T-helper 22 cell (primary cell): Measurements from ENCODE around the gene SYNGR3.

Experiments
- DNase-seq: peaks from one replicate; pipeline ENCODE4 v3.0.0-alpha.2; 2020; ENCODE audit warnings: low read depth

The SYNGR3 gene

DNA sequence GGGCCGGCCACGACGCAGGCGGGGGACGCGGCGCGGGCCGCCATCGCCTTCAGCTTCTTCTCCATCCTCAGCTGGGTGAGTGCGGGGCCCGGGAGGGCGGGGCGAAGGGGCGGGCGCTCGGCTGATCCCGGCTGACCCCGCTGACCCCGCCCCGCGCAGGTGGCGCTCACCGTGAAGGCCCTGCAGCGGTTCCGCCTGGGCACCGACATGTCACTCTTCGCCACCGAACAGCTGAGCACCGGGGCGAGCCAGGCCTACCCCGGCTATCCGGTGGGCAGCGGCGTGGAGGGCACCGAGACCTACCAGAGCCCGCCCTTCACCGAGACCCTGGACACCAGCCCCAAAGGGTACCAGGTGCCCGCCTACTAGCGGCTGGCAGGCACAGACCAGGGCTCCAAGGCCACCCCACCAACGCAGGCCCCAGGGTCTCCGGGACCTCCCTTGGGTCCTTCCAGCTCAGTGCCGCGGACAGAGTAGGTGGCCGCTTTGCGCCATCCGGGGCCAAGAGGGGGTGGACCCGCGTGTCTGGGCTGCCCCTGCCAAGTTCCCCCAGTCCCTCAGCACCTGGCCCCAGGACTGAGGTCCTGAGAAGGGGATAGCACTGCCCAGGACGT lies 3.0 kb downstream of the SYNGR3 start:
- no peak for DNase-seq

DNA sequence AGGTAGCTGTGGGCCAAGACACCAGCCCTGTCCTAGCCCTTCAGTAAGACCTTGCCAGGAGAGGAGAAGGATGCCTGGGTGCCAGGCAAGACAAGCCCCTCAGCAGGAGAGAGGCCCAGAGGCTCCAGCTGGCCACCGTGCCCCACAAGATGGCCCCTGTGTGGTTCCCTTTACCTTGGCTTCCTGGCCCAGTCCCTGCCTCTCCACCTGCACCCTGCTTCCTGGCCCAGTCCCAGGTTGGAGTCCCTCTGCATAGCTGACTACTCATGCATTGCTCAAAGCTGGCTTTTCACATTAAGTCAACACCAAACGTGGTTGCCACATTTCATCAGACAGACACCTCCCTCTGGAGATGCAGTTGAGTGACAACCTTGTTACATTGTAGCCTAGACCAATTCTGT lies 4.0 kb downstream of the SYNGR3 start:
- DNase-seq = no peak

DNA sequence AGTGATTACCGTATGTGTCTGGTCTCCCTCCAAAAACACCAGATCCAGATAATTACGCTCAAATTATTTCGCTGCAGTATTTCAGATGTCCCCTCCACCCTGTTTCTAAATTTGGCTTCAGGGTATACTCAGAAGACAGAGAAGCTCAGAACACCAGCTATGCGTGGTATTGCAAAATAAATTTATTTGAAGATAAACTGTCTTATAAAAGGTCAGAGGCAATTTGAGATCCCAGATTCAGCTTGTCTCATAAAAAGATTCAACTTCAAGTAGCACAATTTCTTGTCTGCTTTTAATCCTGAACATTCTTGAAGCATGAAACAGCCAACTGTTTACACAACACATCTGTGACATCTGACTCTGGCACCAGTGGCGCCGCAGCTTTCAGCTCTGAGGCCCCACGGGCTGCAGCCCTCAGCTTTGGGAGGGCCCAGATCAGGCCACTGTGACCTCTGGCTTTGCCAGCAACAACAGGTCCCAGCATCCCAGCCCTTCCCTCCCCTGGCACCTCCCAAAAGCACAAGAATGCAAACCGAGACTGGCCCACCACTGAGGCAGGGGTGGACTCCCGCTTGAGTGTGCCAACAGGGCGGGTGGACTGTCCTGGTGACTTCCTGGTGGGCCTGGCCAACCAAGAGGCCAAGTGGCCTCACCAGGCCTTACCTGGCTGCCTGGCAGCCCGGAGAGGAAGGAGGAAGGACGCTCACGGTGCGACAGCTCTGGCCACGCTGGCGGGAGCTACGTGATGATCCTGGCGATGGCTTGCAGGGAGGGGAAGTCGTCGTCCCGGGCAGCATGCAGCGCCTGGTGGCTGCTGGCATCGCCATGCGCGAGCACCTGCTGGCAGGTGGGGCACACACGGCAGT lies 8.0 kb downstream of the SYNGR3 start:
- no peak for DNase-seq

DNA sequence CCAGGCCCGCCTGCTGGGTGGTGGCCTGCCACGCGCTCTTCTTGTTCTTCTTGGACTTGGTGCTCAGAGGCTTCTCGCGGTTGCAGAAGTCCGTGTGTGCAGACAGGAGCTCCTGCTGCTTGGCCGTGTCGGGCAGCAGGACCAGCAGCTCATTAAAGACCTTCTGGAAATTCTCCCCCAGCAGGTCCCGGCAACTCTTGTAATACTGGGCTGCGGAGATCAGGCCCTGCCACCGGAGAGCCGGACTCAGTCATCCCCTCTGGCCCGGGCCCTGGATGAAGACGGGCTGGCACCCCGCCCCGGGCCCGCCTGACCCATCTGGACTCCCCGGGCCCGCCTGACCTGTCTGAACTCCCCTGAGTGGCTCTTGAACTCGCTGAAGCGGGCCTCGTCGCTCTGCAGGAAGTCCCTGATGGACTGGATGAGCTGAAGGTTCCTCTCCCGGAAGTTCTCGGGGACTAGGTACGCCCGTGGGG lies 8.6 kb downstream of the SYNGR3 start:
- no peak for DNase-seq

DNA sequence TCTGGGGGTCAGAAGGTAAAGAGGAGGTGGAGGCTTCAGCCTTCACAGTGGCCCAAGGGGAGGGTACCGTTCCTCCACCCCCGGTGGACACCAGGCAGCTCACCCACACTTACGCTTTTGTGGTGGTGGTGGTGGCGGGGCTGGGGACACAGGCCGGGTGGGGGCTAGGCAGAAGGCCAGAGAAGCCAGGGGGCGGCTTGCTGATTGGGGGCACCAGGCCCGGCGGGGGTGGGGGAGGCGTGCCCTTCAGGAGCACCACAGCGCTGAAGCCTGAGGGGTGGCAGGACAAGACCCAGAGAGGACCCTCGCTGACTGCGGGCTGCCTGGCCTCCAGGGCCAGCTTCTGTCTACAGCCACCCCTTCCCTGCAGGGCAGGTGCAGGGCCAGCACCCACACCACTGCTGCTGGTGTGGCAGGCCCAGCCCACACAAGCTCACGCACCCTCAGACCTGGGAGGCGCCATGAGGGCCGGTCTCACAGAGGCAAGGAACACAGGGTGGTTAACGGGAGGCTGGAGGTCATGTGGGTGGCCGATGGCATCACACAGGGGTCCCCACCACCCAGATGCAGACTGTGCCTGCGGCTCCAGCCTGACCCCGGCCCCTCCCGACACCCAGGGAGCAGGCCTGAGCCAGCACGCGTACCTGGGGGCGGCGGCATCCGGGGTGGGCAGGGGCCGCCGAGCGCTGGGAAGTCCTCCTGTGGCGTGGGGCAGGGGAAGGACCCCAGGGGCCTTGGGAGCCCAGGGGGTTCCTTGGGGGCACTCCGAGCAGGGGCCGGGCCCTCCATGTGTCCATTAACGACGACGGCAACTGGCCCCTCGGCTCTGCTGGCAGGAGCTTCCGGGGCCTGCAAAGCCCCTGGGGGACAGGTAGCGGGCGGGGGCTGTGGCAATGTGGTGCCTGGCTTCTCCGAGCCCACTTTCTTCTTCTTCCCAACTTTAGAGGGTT lies 9.4 kb downstream of the SYNGR3 start:
- no peak for DNase-seq

DNA sequence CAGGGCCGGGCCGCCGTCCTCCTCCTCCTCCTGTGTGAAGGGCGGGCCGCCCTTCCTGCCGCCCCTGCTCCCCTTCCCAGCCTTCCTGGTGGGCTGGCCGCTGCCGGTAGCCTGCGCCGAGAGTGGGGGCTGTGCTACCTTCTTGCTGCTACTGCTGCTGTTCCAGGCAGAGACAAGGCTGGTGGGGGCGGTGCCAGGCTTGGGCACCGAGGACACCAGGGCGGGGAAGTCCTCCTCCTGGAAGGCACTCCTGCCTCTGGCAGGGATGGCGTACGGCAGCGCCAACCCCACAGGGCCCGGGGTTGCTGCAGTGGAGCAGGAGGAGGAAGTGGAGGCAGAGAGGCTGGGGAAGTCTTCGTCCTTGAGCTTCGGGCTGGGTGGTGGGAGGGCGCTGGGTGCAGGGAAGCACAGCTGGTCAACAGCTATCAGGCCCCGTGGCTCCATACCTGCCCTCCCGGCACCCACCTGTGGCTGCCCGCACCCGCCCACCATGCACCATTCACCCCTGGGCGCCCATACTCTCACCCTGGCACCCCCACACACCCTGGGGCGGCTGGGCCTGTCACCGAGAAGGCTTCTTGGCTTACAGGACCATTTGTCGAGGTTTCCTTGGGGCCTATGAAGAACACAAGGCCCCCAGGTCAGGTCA lies 10.2 kb downstream of the SYNGR3 start:
- no peak for DNase-seq

DNA sequence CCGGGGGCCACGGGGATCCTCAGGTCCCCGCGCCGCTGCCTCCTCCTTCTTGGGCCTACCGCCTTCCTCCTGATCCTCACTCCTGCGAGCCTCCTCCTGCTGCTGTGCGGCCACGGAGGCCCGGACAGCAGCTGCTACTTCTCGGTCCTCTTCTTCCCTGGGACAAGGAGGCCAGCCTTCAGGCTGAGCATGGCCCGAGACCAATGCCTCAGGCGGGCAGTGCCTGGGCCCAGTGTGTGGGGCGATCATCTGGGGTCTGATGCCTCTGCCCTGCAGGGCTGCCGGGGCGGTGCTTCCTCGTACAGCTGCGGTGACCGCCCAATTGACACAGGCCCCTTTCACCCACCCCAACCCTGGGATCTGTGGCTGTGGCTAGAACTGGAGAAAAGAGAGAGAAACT lies 11.3 kb downstream of the SYNGR3 start:
- no peak for DNase-seq

DNA sequence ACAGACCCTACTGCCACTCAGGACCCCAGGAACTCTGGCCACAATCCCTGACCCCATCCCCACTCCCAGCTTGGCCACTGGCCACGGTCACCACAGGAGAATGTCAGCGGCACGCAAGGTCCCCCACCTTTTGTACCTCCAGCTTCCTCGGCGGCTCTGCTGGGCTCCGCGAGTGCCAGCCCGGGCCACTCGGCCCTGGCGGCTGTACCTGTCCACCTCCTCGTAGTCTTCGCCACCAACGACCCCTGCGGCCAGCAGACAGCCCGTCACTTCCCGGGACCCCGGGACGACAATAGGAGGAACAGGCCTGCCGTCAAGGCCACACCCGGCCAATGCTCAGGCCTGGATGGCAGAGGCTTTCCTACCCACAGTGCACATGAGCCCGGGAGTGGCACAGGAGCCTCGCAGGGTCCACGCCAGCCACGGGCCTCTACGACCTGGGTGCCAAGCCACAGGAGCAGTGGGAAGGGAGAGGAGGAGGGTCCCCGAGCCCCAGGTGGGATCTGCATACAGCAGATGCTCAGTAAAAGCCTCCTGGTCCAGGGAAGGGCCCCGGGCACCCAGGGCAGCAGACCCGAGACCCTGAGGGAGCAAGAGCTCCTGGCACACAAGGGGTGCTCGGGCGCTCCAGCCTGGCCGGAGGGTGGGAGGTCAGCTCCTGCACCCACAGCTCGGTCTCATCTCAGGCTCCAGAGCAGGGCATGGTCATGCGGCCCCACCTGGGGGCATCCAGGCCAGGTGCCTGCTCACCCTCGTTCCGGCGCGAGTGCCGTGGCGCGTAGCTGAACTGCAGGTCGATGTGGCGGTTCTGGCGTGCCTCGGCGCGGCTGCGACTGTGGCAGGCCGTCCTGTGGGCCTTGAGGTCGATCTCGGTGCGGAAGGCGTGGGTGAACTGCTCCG lies 11.9 kb downstream of the SYNGR3 start:
- DNase-seq = no peak

DNA sequence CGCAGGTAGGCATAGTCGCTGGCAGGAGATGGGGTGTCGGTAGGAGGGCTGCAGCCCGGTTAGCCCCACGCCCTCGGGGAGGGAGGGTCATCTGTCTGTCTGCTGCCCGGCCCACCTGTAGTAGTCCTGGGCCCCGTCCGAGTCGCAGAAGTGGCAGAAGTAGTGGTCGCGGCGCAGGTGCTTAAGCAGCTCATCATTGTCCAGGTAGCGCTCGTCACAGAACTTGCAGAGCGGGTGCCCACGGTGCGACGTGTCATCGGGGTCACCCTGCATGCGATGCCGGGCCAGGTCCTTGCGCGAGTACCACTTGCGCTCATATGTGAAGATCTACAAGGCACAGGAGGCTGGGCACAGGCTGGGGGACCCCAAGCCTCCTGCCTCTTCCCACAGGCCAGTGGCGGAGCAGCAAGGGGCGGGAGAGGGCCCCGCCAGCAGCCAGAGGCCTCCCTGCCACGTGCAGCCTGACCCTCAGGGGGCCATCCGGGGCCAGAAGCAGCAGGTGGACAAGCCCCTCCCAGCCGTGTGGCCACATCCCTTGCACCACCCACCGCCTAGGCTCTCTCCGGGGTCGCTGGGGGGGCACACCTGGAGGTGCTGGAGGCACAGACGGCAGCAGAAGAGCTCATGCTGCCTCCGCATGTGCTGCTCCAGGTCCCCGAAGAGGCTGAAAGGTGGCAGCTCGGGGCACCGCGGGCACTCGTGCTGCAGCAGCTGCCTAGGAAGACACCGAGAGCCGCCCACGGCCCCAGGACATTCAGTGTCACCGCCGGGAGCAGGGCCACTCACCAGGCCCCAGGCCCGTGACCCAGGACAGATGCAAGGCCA lies 12.8 kb downstream of the SYNGR3 start:
- no peak for DNase-seq

DNA sequence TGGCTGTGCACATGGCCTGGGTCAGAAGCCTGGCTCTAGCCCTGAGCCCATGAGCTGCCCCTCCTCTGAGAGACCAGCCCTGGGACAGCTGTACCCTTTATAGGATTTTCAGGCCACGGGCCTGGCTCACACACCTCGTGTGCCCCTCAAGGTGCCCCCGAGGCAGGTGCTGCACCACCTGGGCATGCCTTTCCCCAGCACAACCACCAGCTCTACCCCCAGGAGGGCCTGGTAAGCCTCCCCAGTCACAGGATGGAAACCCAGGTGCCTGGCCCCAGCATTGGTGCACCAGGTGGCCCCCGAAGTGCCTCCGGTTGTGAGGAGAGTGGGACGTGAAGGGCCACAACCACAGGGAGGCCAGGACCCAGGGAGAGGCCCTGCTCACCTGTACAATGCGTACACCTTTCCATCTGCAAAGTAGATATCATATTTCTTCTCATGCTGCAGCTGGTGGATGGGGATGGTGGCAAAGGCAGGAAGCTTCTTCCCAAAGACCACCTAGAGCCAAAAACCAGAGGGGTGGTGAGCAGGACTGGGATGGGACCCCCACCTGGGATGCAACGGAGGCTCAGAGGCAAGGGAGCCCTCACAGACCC lies 13.6 kb downstream of the SYNGR3 start:
- DNase-seq = no peak

DNA sequence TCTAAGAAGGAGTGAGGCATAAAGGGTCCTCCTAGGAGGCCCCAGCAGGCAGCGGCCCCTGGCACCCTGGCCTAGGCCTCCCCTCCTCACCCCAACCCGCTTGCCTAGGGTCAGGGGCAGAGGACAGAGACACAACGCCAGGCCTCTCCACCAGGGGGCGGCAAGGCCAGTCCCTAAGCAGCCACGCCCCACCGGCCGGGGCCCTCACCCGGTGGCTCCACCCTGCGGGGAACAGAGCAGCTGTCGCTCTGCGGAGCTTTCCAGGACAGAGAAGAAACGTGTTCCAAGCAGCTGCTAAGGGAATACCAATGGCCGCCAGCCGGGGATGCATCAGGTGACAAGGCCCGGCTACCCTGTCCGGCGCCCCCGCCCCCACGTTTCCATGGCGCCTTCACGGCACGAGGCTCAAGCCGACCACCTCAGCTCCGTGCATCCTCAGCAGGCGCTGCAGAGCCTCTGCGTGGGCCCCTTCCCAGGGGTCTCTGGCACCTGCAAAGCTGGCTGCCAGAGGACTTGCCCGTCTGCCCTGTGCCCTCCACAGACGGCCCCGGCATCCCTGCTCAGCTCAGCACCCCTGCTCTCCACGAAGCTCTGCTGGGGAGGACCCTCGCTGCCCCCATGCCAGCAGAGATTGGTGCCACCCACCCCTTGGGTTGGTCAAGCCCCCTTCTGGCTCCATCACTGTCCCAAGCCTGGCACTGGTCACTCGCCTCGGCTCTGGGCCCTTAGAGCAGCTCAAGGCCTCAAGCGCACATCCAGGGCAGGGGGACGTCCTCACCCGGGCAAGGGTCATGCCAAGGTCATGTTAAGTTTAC lies 14.3 kb downstream of the SYNGR3 start:
- DNase-seq = peak; percentile 71

DNA sequence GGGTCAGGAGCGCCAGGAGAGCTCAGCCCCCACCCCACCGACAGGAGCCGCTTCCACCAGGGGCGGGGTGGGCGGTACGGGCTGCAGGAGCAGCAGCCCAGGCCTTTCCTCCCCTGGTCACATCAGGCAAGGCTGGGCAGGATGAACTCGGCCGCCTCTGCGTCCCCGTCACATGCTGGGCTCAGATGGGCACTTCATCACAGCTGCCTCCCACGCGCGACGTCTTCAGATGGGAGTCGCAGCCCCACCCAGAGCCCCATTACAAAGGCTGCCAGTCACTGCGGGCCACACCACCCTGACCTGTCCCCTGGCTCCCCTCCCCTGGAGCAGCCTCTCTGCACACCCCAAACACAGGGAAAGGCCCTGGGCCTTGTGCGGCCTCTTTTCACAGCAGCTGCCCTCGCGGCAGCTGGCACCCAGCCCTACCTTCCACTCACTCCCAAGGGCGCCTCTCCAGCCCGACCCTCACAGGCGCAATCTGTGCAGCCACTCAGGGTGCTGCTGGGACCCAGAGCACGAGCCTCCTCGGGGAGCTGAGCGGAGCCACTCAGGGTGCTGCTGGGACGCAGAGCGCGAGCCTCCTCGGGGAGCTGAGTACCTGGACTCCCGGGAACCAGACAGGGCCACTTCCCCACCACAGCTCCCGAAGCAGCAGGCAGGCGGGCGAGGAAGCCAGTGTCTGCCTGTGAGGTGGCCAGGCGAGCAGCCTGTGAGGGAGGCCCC lies 15.2 kb downstream of the SYNGR3 start:
- no peak for DNase-seq

DNA sequence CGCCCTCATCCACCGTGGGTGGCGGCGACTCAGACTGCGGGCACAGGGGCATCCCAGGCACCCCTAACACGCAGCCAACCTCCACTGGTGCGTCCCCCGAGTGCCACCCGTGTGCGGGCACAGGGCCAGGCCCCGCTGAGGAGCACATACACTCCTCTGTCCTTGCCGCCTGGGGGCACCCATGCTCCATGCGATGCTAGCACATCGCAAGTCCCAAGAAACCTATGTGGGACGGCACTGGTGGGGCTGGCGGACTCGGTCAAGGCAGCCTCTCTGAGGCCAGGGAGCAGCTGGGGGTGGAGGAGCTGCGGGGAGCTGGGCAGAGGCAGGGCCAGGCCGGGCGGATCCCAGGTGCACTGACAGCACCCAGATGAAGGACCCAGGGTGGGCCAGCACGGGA lies 15.9 kb downstream of the SYNGR3 start:
- DNase-seq = no peak

DNA sequence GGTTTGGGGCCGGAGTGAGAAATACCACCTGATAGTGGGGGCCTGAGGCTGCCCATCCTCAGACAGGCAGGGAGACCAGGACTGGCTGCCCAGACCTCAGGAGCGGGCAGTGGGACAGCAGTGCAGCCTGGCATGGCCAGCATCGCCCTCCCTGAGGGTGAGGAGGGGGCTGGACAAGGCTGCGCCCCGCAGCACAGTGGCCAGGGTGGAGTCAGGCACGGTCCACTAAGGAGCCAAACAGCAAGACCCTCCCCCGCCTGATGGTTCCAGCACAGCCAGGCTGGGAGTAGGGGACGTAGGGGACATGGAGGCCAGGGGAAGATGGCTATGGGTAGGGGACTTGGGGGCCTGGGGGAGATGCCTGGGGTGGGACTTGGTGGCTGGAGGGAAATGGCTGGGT lies 16.5 kb downstream of the SYNGR3 start:
- DNase-seq = no peak

DNA sequence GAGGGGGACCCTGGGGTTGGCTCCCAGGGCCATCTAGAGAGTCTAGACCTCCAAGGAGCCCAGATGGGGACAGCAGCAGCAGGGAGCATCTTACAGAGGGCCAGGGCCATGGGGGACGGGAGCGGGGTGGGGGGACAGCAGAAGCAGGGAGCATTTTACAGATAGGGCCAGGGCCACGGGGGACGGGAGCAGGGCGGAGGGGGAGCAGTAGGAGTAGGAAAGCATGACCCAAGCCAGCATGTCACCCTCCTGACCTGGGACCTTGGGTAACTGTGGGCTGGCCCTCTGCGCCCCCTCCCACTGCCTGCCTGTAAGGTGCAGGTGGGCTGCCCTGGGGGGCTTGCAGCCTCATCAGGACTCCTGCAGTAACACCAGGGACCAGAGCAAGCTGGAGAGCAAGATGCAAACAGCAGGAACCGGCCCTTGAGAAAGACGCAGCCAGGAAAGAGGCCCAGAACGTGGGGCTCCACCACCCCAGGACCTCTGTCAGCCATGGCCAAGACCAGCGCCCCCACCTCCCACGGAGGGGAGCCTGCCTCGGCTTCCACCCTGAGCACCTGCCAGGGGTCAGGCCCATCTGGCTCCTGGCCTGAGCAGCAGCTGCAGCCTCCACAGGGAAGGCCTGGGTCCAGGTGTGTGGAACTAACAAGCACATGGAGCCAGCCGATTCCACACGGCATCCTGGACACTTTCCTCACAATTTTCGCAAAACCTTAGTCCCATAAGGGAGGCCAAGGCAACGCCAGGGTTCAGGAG lies 17.5 kb downstream of the SYNGR3 start:
- DNase-seq = no peak

DNA sequence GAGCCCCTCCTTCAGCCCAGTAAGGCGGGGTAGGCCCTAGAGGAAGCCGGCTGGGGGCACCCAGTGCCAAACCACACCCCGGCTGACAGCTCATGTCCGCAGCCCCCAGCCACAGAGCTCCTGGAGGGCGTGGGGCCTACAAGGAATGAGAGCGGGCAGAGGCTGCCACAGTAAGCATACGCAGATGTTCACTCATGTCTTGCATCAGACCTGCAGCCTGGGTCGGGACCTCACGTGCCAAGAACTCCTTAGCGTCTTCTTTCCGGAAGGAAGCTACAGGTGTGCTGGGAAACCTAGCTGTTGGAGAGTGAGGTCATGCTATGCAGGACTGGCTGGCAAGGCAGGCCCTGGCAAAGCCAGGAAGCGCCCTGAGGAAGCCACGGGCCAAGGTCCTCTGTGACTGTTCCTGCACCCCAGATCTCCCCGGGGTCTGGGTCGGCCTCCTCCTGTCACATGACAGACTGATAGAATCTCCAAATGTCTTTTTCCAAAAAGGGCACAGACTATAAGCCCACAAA lies 18.3 kb downstream of the SYNGR3 start:
- no peak for DNase-seq

DNA sequence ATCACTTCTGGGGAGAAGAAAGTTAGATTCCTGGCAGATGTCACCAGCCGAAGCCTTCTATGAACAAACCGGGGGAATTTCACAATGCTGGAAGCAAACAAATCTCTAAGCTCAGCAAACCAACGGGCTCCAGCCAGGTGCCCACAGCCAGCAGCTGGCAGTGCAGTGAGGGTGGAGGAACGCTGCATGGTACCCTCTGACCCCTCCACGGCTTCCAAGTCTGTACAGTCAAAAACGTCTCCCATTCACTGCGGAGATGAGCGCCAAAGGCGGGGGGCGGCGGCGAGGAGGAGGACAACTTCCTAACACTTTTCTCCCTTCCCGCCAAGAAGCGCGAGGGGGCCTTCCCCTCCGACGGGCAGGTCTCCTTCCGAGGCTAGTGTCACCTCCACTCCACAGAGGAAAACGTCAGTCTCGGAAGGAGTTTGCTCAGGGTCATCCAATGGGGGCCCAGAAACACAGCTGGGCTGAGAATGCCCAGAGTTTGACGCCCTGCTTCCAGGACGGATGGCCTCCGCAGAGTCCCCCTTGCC lies 18.9 kb downstream of the SYNGR3 start:
- no peak for DNase-seq
